ENCODE data around the gene ITPKB.
A peak's percentile ranks its signal among the peaks of the same experiment; 100 is the strongest.

The ITPKB gene

GRCh38 chr1:226731257-226731893 is 7.7 kb downstream of the ITPKB start:
- no peak for DNase-seq (ENCODE audit: low read depth in 2 of 2)
- H3K4me3 ChIP-seq (replicated peaks in 1 of 2; ENCODE audit: low read depth in 2 of 2, low read length in 2 of 2), result no peak overlapping the region
- TF ChIP-seq, protein P1, sequence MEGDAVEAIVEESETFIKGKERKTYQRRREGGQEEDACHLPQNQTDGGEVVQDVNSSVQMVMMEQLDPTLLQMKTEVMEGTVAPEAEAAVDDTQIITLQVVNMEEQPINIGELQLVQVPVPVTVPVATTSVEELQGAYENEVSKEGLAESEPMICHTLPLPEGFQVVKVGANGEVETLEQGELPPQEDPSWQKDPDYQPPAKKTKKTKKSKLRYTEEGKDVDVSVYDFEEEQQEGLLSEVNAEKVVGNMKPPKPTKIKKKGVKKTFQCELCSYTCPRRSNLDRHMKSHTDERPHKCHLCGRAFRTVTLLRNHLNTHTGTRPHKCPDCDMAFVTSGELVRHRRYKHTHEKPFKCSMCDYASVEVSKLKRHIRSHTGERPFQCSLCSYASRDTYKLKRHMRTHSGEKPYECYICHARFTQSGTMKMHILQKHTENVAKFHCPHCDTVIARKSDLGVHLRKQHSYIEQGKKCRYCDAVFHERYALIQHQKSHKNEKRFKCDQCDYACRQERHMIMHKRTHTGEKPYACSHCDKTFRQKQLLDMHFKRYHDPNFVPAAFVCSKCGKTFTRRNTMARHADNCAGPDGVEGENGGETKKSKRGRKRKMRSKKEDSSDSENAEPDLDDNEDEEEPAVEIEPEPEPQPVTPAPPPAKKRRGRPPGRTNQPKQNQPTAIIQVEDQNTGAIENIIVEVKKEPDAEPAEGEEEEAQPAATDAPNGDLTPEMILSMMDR (IDR thresholded peaks at IDR 0.05; ENCODE audit: low read depth, low read length), result no peak

DNA sequence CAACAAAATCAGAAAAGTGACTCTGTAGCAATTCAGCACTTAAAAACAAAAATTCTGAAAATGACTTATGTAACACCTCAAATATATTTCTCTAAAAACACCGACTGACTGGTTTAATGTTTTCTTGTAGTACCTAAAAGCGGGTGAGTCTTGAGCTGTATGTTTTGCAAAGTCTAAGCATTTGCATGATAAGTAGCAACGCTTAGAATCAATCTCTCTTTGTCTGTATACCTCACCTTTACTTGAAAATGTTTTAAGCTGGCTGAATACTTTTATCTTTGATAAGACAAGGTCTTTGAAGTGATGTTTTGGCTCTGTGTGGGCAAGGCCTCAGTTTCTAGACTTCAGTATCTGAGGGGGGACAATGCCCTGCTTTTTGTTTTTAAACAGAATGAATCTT is 8.2 kb downstream of the ITPKB start:
- TF ChIP-seq, protein P1 (IDR thresholded peaks at IDR 0.05; ENCODE audit: low read depth, low read length), result no peak
- no peak for DNase-seq (ENCODE audit: low read depth in 2 of 2)
- no peak overlapping the region for H3K4me3 ChIP-seq (replicated peaks in 1 of 2; ENCODE audit: low read depth in 2 of 2, low read length in 2 of 2)

- TF ChIP-seq, protein P1 (IDR thresholded peaks at IDR 0.05; ENCODE audit: low read depth, low read length), result no peak
- DNase-seq (ENCODE audit: low read depth in 2 of 2), result no peak
- no peak overlapping the region for H3K4me3 ChIP-seq (replicated peaks in 1 of 2; ENCODE audit: low read depth in 2 of 2, low read length in 2 of 2)
Observed at GRCh38 chr1:226730071-226730470, 9.0 kb downstream of the ITPKB start.

DNA sequence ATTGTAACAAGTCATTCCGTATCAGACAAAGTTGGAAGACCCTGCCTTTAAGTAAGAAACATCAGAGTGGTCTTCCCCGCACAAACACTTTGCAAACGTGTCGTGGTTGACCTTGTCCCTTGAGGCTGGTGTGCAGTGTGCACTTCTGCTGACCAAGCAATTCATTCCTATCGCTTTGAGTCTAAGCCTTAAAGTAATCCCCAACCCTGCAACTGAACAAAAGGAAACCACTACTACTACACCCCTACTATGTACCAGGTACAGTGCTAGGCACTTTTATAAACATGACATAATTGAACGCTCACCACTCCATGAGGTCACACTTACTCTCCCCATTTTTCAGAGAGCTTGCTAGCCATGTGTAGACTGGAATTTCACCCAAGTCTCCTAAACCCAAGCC is 10.6 kb downstream of the ITPKB start:
- H3K4me3 ChIP-seq (replicated peaks in 1 of 2; ENCODE audit: low read depth in 2 of 2, low read length in 2 of 2), result no peak overlapping the region
- no peak for DNase-seq (ENCODE audit: low read depth in 2 of 2)
- TF ChIP-seq, protein P1 (IDR thresholded peaks at IDR 0.05; ENCODE audit: low read depth, low read length), result no peak

DNA sequence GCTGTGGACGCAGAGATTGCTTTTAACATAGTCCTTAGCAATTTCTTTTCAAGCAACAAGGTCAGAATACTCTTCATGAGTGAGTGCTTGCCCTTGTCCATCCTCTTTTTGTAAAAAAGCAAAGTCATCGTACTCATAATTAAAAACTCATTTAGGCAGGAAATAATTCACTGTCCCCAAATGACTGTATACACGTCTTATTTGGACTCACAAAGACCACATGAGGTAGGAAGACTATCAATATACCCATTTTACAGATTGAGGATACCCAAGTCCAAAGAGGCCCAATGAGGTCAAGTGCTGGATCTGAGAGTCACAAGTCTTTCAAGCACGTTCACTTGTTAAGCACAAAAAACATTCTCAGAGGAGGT is 13.2 kb downstream of the ITPKB start:
- no peak for DNase-seq (ENCODE audit: low read depth in 2 of 2)
- H3K4me3 ChIP-seq (replicated peaks in 1 of 2; ENCODE audit: low read depth in 2 of 2, low read length in 2 of 2), result no peak overlapping the region
- TF ChIP-seq, protein P1 (IDR thresholded peaks at IDR 0.05; ENCODE audit: low read depth, low read length), result no peak

GRCh38 chr1:226723657-226724532 is 15.2 kb downstream of the ITPKB start:
- H3K4me3 ChIP-seq (replicated peaks in 1 of 2; ENCODE audit: low read depth in 2 of 2, low read length in 2 of 2), result no peak overlapping the region
- peak; percentile 79 to 83 for DNase-seq (ENCODE audit: low read depth in 2 of 2)
- TF ChIP-seq, protein P1 (IDR thresholded peaks at IDR 0.05; ENCODE audit: low read depth, low read length), result no peak
